GM21528 (cell line): Measurements from ENCODE around the gene CYP4B1.
"Not testable (repeated sequence)": the region's sequence is repeated elsewhere in the genome, so short reads cannot be mapped to it uniquely, and the experiment has no call there.

ENCODE experiments used
- ATAC-seq: cut with Tn5 transposase; IDR thresholded peaks from one replicate; pipeline ENCODE4 v1.9.1; 2021; ENCODE audit warnings: mild to moderate bottlenecking, moderate library complexity; ENCODE audit not compliant: unreplicated experiment, low FRiP score

The CYP4B1 gene

DNA sequence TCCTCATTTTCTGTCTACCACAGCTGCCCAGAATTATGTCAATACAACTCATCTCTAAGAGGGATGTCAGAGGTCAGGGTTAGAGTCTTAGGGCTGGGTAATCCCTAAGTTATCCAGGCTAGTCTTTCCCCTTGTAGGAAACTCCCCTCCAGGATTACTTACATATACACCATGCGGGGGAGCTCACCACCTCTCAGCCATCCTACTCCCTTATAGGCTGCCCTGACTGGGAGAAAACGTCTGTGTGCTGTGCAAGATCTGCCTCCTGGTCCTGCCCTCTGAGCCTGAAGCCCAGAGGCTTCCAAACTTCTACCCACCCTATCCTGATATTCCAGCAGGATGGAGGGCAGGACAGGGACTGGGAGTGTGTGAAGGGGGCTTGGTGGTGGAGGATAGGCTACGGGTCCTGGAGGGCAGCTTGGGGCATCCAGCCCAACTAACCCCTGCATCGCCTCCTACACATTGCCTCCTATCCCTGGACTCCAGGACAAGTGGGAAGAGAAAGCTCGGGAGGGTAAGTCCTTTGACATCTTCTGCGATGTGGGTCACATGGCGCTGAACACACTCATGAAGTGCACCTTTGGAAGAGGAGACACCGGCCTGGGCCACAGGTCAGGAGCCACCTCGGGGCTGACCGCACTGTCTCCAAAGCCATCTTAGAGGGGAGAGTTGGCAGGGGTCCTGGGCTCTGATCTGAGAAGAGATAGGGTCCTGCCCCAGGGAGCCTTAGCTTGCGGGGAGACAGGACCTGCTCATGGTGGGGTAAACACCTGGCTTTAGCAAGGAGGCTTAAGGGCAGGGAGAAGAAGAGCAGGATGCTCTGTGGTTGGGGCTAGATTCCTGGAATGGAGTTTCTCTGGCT is 14.4 kb downstream of the CYP4B1 start:
- no peak for ATAC-seq

DNA sequence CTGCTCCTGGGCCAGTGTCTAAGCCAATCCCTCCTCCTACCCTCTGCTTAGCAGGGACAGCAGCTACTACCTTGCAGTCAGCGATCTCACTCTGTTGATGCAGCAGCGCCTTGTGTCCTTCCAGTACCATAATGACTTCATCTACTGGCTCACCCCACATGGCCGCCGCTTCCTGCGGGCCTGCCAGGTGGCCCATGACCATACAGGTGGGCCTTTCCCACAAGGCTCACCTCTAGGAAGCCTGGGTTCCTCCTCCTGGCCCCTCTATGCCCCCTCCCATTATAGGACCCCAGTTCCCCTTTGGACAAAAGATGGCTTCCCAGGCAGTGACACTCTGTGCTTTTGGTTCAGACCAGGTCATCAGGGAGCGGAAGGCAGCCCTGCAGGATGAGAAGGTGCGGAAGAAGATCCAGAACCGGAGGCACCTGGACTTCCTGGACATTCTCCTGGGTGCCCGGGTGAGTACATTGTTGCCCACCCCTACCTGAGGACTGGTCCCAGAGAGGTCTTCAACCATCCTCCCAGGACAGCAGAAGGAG is 15.1 kb downstream of the CYP4B1 start:
- ATAC-seq, result no peak

DNA sequence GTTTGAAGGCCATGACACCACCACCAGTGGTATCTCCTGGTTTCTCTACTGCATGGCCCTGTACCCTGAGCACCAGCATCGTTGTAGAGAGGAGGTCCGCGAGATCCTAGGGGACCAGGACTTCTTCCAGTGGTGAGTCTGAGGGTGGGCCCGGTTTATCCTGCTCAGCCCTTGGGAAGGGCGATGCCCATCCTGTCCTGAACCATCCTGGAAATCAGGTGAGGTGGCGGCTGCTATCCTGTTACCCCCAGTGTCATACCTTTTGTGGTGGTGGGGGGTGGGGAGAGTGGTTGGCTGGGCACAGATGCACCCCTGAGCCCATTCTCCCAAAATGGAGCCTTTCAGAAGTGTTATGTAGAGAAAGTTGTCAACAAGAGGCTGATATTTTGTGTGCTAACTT is 16.3 kb downstream of the CYP4B1 start:
- no peak for ATAC-seq

DNA sequence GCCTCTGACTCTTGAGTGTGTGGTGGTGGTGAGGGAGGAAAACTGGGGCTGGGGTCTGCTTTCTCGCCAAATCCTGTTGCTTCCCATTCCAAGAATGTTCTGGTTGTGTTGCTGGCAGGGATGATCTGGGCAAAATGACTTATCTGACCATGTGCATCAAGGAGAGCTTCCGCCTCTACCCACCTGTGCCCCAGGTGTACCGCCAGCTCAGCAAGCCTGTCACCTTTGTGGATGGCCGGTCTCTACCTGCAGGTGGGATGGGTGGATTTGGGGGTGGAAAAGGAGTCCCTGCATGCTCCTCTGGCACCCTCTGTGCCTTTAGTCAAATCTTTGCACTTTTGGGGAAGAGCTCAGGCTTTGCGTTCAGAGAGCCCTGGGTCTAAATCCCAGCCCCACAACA is 18.1 kb downstream of the CYP4B1 start:
- no peak for ATAC-seq

DNA sequence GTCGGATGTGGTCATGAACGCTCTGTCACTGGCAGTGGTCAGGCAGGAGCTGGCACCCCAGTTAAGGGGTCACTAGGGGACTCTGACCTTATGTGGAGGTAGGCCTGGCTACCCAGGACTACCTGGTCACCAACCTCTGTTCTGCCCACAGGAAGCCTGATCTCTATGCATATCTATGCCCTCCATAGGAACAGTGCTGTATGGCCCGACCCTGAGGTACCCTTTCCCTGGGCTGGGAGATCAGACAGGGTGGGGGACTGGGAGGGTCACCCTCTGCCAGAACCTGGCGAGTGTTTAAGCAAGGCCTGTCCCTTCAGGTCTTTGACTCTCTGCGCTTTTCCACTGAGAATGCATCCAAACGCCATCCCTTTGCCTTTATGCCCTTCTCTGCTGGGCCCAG is 19.0 kb downstream of the CYP4B1 start:
- no peak for ATAC-seq

DNA sequence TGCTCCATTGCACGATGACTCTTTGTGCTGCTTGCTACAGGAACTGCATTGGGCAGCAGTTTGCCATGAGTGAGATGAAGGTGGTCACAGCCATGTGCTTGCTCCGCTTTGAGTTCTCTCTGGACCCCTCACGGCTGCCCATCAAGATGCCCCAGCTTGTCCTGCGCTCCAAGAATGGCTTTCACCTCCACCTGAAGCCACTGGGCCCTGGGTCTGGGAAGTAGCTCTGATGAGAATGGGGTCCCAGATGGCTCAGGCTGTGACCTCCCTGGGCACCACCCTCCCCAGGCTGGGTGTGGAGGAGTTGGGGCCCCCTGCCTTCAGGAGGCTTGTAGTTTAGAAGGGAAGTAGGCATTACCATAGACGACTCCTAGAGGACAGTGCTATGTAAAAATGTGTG is 19.7 kb downstream of the CYP4B1 start:
- ATAC-seq, result no peak

DNA sequence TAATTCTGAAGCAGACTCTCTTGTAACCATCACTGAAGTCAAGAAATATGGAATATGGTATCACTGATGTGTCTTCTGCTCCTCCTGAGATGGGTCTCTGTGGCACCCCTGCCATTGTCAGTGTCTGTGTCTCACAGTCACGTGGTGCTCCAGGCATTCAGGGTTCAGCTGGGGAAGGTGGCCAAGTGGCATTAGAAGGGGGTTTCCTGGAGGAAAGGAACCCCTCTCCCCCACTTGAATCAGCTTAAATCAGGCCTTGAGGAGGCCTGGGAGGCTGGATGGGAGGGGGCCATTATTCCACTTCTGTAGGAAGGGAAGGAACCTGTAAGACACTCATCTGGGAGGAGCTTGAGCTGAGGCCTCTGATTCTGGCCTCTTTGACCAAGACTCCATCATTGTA is 20.5 kb downstream of the CYP4B1 start:
- no peak for ATAC-seq

DNA sequence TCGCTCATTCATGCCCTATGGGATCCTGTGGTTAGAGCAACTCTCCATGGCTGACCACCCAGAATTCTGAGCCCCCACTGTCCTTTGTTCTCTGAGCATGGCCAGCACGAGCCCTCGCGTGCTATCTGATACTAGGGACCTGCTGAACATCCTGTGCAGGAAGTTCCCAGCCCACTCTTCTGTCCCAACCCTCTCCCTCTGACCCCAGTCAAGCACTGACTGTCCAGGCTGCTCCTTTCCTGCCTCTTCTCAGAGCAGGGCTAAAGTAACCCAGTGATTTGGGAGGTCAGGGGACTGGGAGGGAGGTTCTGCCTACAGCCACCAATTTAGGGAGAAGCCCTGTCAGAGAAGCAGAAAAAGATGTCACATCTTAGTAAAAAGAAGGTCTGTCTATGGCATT is 21.2 kb downstream of the CYP4B1 start:
- no peak for ATAC-seq

DNA sequence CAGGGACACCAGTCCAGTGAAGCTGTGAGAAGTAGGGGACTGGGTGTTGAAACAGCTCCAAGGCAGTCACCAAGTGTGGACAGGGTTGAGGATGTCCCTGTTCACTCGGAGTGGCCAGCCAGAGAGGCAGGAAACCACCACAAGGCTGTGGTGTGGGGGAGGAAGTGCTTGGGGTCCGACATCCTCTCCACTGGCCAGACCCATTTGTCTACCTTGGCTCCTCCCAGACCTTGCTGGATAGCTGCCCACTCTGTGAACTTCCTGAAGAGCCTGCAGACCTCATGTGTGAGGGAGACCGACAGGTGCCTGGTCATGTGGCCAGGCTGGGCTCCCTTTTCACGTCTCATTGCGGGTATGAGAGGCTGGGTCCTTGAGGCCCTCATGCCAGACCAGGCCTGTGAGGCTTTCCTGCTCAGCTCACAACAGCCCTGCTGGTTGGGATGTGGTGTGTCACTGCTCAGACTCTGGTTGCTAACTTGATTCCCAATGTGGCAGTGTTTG is 21.8 kb downstream of the CYP4B1 start:
- ATAC-seq, result no peak

DNA sequence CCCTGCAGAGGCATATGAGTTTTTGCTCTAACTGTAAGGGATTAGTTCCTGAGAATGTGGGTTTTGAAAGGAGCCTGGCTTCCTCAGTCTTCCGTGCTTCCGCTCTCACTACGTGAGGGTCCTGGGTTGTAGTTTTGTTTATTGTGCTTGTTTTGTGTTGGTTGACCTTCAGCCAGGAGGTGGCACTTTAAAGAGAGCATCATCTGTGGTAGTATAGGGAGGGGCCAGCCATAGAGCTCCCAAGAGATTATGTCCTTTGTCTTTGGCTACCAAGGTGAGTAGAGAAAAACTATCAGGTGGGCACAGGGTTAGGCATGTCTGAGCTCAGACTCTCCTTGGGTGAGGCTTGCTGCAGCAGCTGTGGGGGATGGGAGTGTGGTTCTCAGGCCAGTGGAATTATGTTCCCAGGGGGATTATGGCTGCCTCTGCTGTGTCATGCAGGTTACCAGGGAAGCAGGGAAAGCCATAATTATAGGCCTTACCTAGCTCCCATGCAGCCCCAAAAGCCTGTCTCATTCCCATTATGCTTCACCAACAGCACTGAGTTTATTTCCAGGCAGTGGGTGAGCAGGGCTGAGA is 23.5 kb downstream of the CYP4B1 start:
- no peak for ATAC-seq

DNA sequence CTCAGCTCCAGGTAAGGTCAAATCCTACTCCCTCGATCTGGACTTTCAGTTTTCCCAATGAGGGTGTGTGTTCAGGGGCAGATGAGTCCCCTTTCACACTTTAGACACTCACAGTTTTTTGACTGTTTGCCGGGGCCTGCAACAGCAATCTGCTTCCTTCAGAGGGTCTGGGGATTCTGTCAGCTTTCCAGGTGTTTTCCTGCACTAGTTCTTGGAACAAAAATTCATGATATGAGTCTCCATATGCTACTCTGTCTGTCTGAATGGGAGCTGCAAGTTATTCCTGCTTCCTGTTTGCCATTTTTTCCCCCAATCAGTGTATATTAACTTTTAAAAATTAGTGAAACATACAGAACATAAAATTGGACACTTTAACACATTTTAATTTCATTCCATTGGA is 24.3 kb downstream of the CYP4B1 start:
- ATAC-seq, result no peak

DNA sequence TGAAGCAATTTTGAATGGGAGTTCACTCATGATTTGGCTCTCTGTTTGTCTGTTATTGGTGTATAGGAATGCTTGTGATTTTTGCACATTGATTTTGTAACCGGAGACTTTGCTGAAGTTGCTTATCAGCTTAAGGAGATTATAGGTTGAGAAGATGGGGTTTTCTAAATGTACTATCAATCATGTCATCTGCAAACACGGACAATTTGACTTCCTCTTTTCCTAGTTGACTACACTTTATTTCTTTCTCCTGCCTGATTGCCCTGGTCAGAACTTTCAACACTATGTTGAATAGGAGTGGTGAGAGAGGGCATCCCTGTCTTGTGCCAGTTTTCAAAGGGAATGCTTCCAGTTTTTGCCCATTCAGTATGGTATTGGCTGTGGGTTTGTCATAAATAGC is 28.0 kb downstream of the CYP4B1 start:
- not testable (repeated sequence) for ATAC-seq

DNA sequence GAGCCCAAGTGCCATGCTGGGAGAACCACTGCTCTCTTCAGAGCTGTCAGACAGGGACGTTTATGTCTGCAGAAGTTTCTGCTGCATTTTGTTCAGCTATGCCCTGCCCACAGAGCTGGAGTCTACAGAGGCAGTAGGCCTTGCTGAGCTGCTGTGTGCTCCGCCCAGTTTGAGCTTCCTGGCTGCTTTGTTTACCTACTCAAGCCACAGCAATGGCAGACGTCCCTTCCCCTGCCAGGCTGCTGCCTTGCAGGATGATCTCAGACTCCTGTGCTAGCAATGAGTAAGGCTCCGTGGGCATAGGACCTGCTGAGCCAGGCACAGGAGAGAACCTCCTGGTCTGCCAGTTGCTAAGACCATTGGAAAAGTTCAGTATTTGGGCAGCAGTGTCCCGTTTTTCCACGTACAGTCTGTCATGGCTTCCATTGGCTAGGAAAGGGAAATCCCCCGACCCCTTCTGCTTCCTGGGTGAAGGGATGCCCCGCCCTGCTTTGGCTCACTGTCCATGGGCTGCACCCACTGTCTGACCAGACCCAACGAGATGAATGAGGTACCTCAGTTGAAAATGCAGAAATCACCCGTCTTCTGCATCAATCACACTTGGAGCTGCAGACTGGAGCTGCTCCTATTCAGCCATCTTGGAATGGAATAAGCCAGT is 31.9 kb downstream of the CYP4B1 start:
- no peak for ATAC-seq

DNA sequence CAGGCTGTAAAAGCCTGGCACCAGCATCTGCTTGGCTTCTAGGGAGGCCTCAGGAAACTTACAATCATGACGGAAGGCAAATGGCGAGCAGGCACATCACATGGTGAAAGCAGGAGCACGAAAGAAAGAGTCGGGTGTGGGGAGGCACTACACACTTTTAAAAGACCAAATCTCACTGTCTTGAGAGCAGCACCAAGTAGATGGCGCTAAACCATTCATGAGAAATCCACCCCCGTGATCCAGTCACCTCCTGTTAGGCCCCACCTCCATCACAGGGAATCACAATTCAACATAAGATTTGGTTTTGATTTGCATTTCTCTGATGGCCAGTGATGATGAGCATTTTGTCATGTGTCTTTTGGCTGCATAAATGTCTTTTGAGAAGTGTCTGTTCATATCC is 36.6 kb downstream of the CYP4B1 start:
- ATAC-seq, result not testable (repeated sequence)

DNA sequence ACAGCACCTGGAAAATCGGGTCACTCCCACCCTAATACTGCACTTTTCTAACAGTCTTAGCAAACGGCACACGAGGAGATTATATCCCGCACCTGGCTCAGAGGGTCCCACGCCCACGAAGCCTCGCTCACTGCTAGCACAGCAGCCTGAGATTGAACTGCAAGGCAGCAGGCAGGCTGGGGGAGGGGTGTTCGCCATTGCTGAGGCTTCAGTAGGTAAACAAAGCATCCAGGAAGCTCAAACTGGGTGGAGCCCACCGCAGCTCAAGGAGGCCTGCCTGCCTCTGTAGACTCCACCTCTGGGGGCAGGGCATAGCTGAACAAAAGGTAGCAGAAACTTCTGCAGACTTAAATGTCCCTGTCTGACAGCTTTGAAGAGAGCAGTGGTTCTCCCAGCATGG is 47.5 kb downstream of the CYP4B1 start:
- ATAC-seq, result not testable (repeated sequence)

DNA sequence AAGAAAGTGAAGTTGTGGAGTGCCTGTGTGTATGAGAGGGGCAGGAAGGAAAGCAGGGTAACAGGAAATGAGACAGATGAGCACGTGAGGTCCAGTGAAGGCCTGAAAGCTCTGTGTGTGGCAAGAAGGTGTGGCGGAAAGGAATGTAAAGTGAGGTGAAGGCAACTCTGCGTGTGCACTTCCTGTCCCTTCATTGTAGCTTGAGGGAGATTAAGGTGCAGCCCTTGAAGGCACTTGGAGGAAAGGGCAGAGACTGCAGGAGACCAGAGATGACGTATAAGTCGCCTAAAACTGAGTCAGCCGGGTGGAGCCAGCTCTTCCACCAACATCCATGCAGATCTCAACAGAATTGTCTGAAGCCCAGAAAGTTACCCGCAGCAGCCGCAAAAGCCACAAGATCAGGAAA is 58.8 kb downstream of the CYP4B1 start:
- ATAC-seq, result not testable (repeated sequence)

DNA sequence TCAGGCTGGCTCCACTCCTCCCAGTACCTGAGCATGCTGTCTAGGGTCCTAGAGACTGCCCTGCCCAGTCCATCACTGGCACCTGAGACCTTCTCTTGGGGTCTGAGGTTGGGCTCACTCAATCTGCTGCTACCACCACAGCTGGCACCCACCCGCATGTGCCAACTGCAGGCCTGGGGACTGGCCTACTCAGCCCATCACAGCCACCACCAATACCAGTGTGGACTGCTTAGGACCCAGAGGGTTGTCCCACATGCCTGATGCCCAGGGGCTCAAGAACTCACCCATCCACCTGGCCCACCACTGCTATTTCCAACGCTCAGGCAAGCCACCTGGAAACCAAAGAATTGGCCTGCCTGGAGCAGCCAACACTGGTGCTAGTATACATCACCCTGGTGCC is 63.5 kb downstream of the CYP4B1 start:
- ATAC-seq, result no peak
